Measurements from ENCODE around the gene ZDHHC18.
"Not testable (repeated sequence)": the region's sequence is repeated elsewhere in the genome, so short reads cannot be mapped to it uniquely, and the experiment has no call there.

ZDHHC18 gene

DNA sequence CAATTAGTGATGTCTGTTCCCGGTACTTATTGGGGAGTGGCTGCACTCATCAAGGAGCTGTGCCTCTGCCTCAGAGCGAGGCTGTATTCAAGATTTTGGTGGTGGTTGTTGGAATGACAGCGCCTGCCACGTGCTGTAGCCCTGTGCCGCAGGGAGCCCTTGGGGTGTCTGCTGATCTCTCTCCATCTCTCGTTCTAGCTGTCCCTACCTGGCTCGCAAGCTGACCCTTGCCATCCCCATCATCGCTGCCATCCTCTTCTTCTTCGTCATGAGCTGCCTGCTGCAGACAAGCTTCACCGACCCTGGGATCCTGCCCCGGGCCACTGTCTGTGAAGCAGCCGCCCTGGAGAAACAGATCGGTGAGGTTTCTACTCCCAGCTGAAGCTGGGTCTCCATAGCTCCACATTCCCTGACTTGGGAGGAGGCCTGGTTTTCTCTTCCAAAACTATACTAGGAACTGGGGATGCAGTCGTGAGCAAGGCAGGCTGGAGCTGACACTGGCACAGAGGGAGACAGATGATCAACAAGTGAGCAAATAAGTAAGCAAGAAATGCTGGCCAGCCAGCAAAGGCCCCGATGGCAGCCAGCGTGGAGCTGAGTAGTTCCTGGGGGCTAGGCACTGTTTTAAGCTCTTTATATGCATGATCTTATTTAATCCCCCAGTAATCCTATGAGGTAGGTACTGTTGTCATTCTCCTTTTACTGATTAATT, 5.9 kb downstream of the ZDHHC18 start:
- intact Hi-C loops (cut with micrococcal nuclease): no loop called here
- Mint-ChIP-seq H3K27ac (no peak overlapping the region), H3K4me3 (no peak overlapping the region), H3K27me3 (no peaks in the 10 kb centered on the region), H3K4me1 (ENCODE audit: low read depth) (peaks cover 72% of the 10 kb centered on the region), H3K36me3 (ENCODE audit: low read depth) (peaks cover 91% of the 10 kb centered on the region), H3K9me3 (no peaks in the 10 kb centered on the region)

DNA sequence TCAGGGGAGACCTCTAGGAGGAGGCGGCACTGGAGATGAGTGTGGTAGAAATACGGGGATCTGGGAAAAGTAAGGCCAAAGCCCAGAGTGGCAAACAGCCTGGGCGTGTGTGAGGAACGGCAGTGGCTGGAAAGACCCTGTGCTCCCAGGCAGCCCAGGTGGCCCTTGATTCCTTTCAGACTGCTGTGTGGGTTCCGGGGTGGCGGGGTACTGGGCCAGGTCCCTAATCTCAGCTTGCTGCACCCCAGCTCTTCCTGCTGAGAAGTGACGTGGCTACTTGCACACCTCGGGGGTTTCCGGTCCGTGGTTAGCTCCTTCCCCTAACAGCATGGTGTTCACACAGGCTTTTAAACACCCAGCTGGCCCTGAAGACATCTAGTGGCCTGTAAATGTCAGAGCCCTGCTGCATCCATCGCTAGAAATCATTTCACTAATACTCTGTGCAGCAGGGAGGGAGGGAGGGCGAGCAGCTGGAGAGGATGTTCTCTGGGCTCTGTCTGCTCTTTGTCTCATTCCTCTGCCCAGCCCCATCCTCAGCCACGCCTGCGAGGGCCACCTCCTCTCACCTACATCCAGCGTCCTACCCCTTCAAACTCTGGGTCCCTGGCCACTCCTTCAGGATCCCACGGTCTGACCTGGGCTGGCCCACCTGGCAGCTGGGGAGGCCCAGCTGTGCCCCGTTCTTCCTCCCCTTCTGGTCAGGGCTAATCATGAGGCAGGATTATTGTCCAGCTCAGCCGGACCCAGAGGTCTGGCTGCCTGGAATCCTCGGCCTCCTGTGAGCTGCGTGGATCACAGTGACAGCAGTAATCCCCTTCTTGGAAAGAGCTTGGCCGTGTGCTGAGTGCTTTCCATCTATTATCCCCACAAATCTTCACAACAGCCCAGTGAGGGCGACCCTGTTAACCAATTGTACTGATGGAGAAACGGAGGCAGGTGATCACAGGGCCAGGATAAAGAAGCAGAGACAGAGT, 7.2 kb downstream of the ZDHHC18 start:
- H3K4me1 Mint-ChIP-seq (ENCODE audit: low read depth): peaks cover 59% of the 10 kb centered on the region
- no peaks in the 10 kb centered on the region for H3K9me3 Mint-ChIP-seq
- intact Hi-C loops (cut with micrococcal nuclease): no loop called here
- H3K4me3 Mint-ChIP-seq: peak overlapping the region; percentile 35
- no peaks in the 10 kb centered on the region for H3K27me3 Mint-ChIP-seq
- peaks cover 96% of the 10 kb centered on the region for H3K36me3 Mint-ChIP-seq (ENCODE audit: low read depth)
- H3K27ac Mint-ChIP-seq: peak overlapping the region; percentile 37

- H3K27ac Mint-ChIP-seq; H3K9me3 Mint-ChIP-seq; H3K27me3 Mint-ChIP-seq; intact Hi-C loops (cut with micrococcal nuclease); H3K4me3 Mint-ChIP-seq: not testable (repeated sequence)
- Mint-ChIP-seq H3K36me3 (ENCODE audit: low read depth) (peaks cover 100% of the 10 kb centered on the region), H3K4me1 (ENCODE audit: low read depth) (peaks cover 27% of the 10 kb centered on the region)
These were observed 11.2 kb downstream of the ZDHHC18 start for GRCh38 chr1:26837665-26838064.

DNA sequence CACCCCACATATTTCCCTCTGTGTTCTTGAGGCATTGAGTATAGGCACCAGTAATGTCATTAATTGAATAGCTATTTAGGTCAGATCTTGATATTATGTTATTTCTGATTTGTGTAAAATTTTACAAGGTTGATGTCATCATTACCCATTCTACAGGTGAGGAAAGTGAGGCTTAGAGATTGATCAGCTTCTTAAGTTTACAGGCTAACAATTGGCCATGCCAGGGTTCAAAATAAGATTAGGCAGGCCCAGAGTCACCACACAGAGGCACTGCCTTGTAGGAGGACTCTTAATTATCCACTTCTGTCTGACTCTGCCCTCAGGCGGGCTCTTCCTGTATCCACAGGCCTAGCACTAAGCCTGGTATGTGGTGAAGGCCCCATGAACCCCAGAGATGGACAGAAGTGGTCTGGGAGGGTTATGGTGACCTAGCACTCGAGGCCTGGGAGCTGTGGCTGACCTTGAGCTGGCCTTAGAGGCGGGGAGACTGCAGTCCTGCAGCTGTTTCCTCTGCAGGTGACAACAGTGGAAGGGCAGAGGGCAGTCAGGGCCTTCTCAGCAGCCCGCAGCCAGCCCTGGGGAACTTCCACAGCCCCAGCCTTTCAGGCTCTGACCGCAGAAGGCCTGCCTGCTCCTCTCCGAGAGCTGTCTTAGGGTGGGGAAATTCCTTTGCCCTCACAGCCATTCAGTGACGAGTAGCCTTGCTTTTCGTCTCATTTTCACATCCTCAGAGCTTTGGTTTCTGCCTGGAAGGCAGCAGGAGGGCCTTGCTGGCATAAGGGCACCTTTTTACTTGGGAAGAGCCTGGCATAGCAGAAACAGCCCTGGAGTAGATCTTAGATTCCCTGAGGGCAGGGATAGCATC, 12.2 kb downstream of the ZDHHC18 start:
- Mint-ChIP-seq H3K4me1 (ENCODE audit: low read depth) (peaks cover 16% of the 10 kb centered on the region), H3K27ac (peak overlapping the region; percentile 11), H3K27me3 (no peaks in the 10 kb centered on the region), H3K9me3 (no peaks in the 10 kb centered on the region), H3K36me3 (ENCODE audit: low read depth) (peaks cover 100% of the 10 kb centered on the region), H3K4me3 (no peak overlapping the region)
- intact Hi-C loops (cut with micrococcal nuclease): no loop called here

DNA sequence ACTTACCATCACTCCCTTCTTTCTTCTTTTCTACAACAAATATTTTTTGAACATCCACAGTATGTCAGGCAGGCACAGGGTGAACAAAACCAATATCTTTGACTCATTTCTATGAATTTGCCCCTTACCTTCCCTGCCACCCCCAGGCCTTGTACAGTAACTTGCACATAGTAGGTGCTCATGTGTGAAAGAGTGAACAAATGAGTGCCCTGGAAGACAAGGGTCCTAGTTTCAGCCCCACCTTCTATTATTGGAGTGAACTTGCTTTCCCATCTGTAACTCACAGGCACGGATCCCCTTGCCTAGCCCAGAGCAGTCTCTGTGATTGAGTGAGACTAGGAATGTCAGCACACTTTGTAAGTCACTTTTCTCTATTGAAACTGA, 12.8 kb downstream of the ZDHHC18 start:
- H3K4me3 Mint-ChIP-seq: no peak overlapping the region
- peak overlapping the region; percentile 11 for H3K27ac Mint-ChIP-seq
- peaks cover 100% of the 10 kb centered on the region for H3K36me3 Mint-ChIP-seq (ENCODE audit: low read depth)
- H3K27me3 Mint-ChIP-seq: no peaks in the 10 kb centered on the region
- no peaks in the 10 kb centered on the region for H3K9me3 Mint-ChIP-seq
- H3K4me1 Mint-ChIP-seq (ENCODE audit: low read depth): peaks cover 10% of the 10 kb centered on the region
- intact Hi-C loops (cut with micrococcal nuclease): no loop called here

DNA sequence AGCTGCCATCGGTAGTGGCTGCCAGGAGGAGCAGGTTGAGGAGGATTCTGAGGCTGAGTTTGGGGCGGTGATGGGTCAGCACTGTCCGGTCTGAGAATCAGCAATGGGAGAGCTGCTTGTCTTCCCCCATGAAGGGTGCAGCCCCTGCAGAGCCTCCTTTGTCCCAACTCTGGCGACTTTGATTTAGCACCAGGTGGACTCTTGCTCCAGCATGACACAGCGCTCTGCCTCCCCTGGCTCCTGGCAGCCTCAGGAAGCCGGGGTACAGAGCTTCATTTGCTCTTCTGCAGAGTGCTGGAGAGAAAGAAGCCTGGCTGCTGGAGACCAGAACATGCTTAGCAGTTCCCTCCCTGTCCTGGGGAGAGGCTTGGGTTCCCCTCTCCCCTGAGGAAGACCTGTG, 13.3 kb downstream of the ZDHHC18 start:
- H3K27ac Mint-ChIP-seq: peak overlapping the region; percentile 11

DNA sequence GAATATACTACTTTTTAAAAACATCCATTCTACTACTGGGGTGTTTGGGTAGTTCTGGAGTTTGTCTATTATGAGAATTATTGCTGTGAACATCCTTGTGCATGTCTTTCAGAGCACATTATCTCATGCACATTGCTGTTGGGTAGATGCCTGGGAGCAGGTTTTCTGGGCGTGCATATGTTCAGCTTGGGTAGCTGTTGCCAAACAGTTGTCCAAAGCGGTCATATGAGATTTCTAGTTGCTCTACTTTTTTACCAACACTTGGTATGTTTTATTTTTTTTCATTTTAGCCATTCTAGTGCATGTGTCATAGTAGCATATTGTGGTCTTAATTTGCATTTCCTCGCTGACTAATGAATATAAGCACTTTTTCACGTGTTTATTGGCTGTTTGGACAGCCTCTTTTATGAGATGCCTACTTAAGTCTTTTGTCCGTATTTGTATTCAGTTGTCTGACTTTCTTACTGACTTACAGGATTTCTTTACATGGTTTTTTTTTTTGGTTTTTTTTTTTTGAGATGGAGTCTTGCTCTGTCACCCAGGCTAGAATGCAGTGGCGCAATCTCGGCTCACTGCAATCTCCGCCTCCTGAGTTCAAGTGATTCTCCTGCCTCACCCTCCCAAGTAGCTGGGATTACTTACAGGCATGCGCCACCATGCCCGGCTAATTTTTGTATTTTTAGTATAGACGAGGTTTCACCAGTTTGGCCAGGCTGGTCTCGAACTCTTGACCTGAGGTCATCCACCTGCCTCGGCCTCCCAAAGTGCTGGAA, 18.1 kb downstream of the ZDHHC18 start:
- Mint-ChIP-seq H3K27ac (no peak overlapping the region), H3K36me3 (ENCODE audit: low read depth) (peaks cover 90% of the 10 kb centered on the region), H3K27me3 (no peaks in the 10 kb centered on the region), H3K4me1 (ENCODE audit: low read depth) (no peaks in the 10 kb centered on the region), H3K4me3 (no peak overlapping the region), H3K9me3 (no peaks in the 10 kb centered on the region)
- intact Hi-C loops (cut with micrococcal nuclease): no loop called here

More for the DNA sequence above, 13.3 kb downstream of the ZDHHC18 start:
- intact Hi-C loops (cut with micrococcal nuclease): no loop called here
- Mint-ChIP-seq H3K4me1 (ENCODE audit: low read depth) (peaks cover 7% of the 10 kb centered on the region), H3K9me3 (no peaks in the 10 kb centered on the region), H3K27me3 (no peaks in the 10 kb centered on the region), H3K36me3 (ENCODE audit: low read depth) (peaks cover 99% of the 10 kb centered on the region), H3K4me3 (no peak overlapping the region)

DNA sequence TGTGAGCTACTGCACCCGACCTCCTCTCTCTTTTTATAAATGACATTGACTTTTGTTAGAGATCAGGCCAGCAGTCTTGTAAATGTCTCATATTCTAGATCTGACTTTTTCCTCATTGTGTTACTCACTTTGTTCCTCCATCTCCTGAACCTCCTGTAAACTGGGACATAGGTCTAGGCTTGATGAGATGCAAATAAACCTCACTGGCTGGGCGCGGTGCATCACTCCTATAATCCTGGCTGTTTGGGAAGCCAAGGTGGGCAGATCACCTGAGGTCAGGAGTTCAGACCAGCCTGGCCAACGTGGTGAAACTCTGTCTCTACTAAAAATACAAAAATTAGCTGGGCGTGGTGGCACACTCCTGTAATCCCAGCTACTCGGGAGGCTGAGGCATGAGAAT, 21.3 kb downstream of the ZDHHC18 start:
- intact Hi-C loops (cut with micrococcal nuclease); H3K9me3 Mint-ChIP-seq; H3K27ac Mint-ChIP-seq; H3K27me3 Mint-ChIP-seq; H3K4me1 Mint-ChIP-seq (ENCODE audit: low read depth); H3K4me3 Mint-ChIP-seq: not testable (repeated sequence)
- peaks cover 90% of the 10 kb centered on the region for H3K36me3 Mint-ChIP-seq (ENCODE audit: low read depth)

- intact Hi-C loops (cut with micrococcal nuclease): no loop called here
- no peak overlapping the region for H3K27ac Mint-ChIP-seq
- no peak overlapping the region for H3K4me3 Mint-ChIP-seq
- peaks cover 90% of the 10 kb centered on the region for H3K36me3 Mint-ChIP-seq (ENCODE audit: low read depth)
- H3K4me1 Mint-ChIP-seq (ENCODE audit: low read depth): no peaks in the 10 kb centered on the region
- H3K9me3 Mint-ChIP-seq: no peaks in the 10 kb centered on the region
- no peaks in the 10 kb centered on the region for H3K27me3 Mint-ChIP-seq
These were observed 22.0 kb downstream of the ZDHHC18 start for GRCh38 chr1:26848499-26848898.

DNA sequence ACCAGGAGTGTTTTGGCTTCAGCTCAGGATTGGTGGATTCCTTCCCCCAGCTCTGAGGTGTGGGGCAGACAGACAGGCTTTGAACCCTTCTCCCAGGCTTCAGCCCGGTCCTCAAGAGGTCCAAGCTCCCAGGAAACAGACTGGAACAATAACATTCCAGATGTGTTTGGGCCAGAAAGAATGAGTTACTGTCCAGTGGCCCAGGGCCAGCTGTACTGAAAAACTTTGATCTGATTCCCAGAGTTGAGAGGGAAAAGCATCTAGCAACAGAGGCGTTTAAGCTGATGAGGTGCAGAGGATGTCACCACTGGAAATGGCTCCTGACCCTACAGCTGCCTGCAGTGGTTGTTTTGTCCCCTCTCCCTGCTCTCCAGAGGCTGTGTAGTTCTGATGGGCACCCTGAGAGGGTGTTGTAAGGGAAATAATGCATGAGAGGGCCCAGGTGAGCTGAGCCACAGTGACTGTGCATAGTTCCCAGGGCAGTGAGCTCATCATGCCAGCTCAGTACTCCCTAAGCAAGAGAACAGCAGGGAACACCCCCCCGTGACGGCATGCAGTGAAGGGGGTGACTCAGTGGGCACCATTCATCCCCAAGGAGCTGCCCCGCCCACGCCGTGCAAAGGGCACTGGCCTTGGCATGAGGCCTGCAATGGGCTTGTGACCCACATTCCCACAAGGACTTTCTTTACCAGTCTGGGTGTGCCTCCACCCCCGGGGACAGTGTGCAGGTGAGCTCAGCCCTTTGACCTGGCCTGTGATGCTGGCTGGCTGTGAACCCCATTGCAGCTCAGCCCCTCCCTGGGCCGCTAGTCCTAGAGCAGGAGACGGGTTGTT, 22.7 kb downstream of the ZDHHC18 start:
- Mint-ChIP-seq H3K4me1 (ENCODE audit: low read depth) (no peaks in the 10 kb centered on the region), H3K36me3 (ENCODE audit: low read depth) (peaks cover 90% of the 10 kb centered on the region), H3K27me3 (no peaks in the 10 kb centered on the region), H3K4me3 (no peak overlapping the region), H3K27ac (no peak overlapping the region), H3K9me3 (no peaks in the 10 kb centered on the region)
- intact Hi-C loops (cut with micrococcal nuclease): no loop called here

DNA sequence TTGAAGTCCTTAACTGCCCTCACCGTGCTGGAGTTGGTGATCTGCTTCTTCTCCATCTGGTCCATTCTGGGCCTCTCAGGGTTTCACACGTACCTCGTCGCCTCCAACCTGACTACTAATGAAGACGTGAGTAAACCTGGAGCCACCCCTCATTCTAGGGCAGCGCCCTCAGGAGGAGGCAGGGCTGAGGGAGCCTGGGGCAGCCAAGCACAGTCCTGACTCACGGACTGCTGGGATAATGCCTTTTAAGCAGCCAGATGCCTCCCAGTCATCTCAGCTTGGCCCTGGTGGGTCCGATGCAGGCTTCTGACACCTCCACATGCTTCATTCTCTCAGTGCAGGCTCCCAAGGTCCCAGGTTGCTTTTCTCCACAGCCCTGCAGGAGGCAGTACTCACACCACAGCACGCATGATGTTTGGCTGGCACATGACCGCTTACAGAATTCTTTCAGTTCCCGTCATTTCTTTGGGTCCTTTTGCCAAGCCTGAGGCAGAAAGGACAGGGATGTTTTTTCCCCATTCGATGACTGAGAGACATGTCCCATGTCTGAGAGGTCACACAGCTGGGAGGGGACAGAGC, 24.7 kb downstream of the ZDHHC18 start:
- Mint-ChIP-seq H3K36me3 (ENCODE audit: low read depth) (peaks cover 99% of the 10 kb centered on the region), H3K4me1 (ENCODE audit: low read depth) (no peaks in the 10 kb centered on the region), H3K27ac (no peak overlapping the region), H3K4me3 (no peak overlapping the region), H3K27me3 (no peaks in the 10 kb centered on the region), H3K9me3 (no peaks in the 10 kb centered on the region)
- intact Hi-C loops (cut with micrococcal nuclease): no loop called here

- Mint-ChIP-seq H3K36me3 (ENCODE audit: low read depth) (peaks cover 100% of the 10 kb centered on the region), H3K4me1 (ENCODE audit: low read depth) (no peaks in the 10 kb centered on the region), H3K27me3 (no peaks in the 10 kb centered on the region), H3K27ac (no peak overlapping the region), H3K4me3 (no peak overlapping the region), H3K9me3 (no peaks in the 10 kb centered on the region)
- intact Hi-C loops (cut with micrococcal nuclease): loop anchor here (1.0 kb wide), 1 partner anchor 26 kb away; no protein-coding TSS in a partner anchor
These were observed 26.2 kb downstream of the ZDHHC18 start for GRCh38 chr1:26852701-26853100.

Data from dendritic cell treated with granulocyte-macrophage colony-stimulating factor and Interleukin-4, amounts not matched to agents 40 ng/mL and 50 ng/mL, for 4 days (primary cell).